Smooth muscle cell (in vitro differentiated cells): Measurements from ENCODE around the gene LCN15. TPM values are rescaled to one million over a fixed set of nuclear protein-coding genes. Genes with fewer than 3 reads are reported as not detected.

Experiments used
- DNase-seq: peaks from one replicate; lab custom pipeline; 2025; ENCODE audit not compliant: unreplicated experiment; lab: John Stamatoyannopoulos, UW
- H2AFZ ChIP-seq: fragments of 200-600 bp; sonication (generic); 2 replicates; pipeline ENCODE4 v1.6.0; 2016; ENCODE audit warnings: antibody characterized with exemption, low read depth, mild to moderate bottlenecking
- H3F3A ChIP-seq: fragments of 200-600 bp; sonication (generic); 2 replicates; pipeline ENCODE4 v1.6.0; 2017; ENCODE audit warnings: antibody characterized with exemption, low read depth
- H3K27ac ChIP-seq: fragments of 200-600 bp; sonication (generic); 2 replicates; pipeline ENCODE4 v1.5.1; 2016; ENCODE audit warnings: low read depth, mild to moderate bottlenecking
- H3K27me3 ChIP-seq: fragments of 200-600 bp; sonication (generic); 2 replicates; pipeline ENCODE4 v1.6.1; 2016; ENCODE audit warnings: low read depth, mild to moderate bottlenecking
- H3K36me3 ChIP-seq: fragments of 200-600 bp; sonication (generic); 2 replicates; pipeline ENCODE4 v1.5.1; 2016; ENCODE audit warnings: low read depth
- H3K4me1 ChIP-seq: fragments of 200-600 bp; sonication (generic); 2 replicates; pipeline ENCODE4 v1.5.1; 2016; ENCODE audit warnings: low read depth
- H3K4me2 ChIP-seq: fragments of 200-600 bp; sonication (generic); 2 replicates; pipeline ENCODE4 v1.6.0; 2016; ENCODE audit warnings: mild to moderate bottlenecking
- H3K4me3 ChIP-seq: fragments of 200-600 bp; sonication (generic); 2 replicates; pipeline ENCODE4 v1.5.1; 2016; ENCODE audit warnings: mild to moderate bottlenecking
- H3K79me2 ChIP-seq: fragments of 200-600 bp; sonication (generic); 2 replicates; pipeline ENCODE4 v1.6.0; 2016; ENCODE audit warnings: low read depth, mild to moderate bottlenecking
- H3K9ac ChIP-seq: fragments of 200-600 bp; sonication (generic); 2 replicates; pipeline ENCODE4 v1.6.0; 2016; ENCODE audit warnings: low read depth
- H3K9me3 ChIP-seq: fragments of 200-600 bp; sonication (generic); replicated peaks from 2 replicates; pipeline ENCODE4 v1.5.1; 2016; ENCODE audit warnings: low read depth
- H4K20me1 ChIP-seq: fragments of 200-600 bp; sonication (generic); 2 replicates; pipeline ENCODE4 v1.6.0; 2016; ENCODE audit warnings: low read depth
- CTCF ChIP-seq: fragments of 200-600 bp; sonication (generic); IDR thresholded peaks from 2 replicates; pipeline ENCODE4 v1.5.1; 2017; ENCODE audit warnings: borderline replicate concordance, mild to moderate bottlenecking, antibody characterized with exemption; ENCODE audit not compliant: insufficient read depth, poor library complexity, severe bottlenecking
- WGBS: methylation state at CpG from one replicate; pipeline ENCODE4 v1.1.7; 2016; ENCODE audit warnings: low lambda C conversion rate; 5-methylcytosine and 5-hydroxymethylcytosine counted together
- polyA plus RNA-seq: library from polyadenylated mRNA; unstranded; fragments of >200 nt; fragmentation: Nextera tagmentation; extraction: Ambion mirVana; gene quantifications from 2 replicates; pipeline ENCODE4 v1.2.1, GENCODE V29; 2016
- total RNA-seq: library from RNA; depleted of rRNA; stranded (reverse); fragments of >200 nt; gene quantifications from 2 replicates; pipeline ENCODE4 v1.2.3, GENCODE V29; 2014

LCN15 gene
- total and polyA plus RNA-seq, 2 experiments from 2014 or later: not detected

- Histone ChIP-seq H3F3A (no peaks in the 10 kb centered on the region), H2AFZ (no peak overlapping the region), H3K4me3 (no peak overlapping the region), H3K36me3 (no peaks in the 10 kb centered on the region), H3K79me2 (no peaks in the 10 kb centered on the region), H3K27ac (no peak overlapping the region), H3K9me3 (no peaks in the 10 kb centered on the region), H3K4me2 (no peak overlapping the region), H3K27me3 (no peaks in the 10 kb centered on the region), H3K4me1 (no peaks in the 10 kb centered on the region), H3K9ac (no peak overlapping the region), H4K20me1 (peaks cover 71% of the 10 kb centered on the region)
- 95% methylated on average over 17 of the region's 24 CpGs for WGBS
- TF ChIP-seq CTCF: no peak
- no peak for DNase-seq
Measured at GRCh38 chr9:136719195-136719880, 45.0 kb downstream of the LCN15 start.

- H3K9me3 ChIP-seq: no peaks in the 10 kb centered on the region
- H3K36me3 ChIP-seq: no peaks in the 10 kb centered on the region
- H3K79me2 ChIP-seq: no peaks in the 10 kb centered on the region
- no peak overlapping the region for H3K27ac ChIP-seq
- no peaks in the 10 kb centered on the region for H3K27me3 ChIP-seq
- H3K4me3 ChIP-seq: no peak overlapping the region
- H2AFZ ChIP-seq: no peak overlapping the region
- 95% methylated on average over 15 of the region's 20 CpGs for WGBS
- TF ChIP-seq CTCF: no peak
- H3K4me1 ChIP-seq: peaks cover 2% of the 10 kb centered on the region
- H4K20me1 ChIP-seq: peaks cover 64% of the 10 kb centered on the region
- H3K4me2 ChIP-seq: no peak overlapping the region
- no peak for DNase-seq
- no peak overlapping the region for H3K9ac ChIP-seq
- no peaks in the 10 kb centered on the region for H3F3A ChIP-seq
Measured at GRCh38 chr9:136718345-136719194, 45.7 kb downstream of the LCN15 start.

- Histone ChIP-seq H3K9ac (no peak overlapping the region), H3K4me1 (peaks cover 8% of the 10 kb centered on the region), H2AFZ (no peak overlapping the region), H3K36me3 (no peaks in the 10 kb centered on the region), H4K20me1 (peaks cover 52% of the 10 kb centered on the region), H3K9me3 (no peaks in the 10 kb centered on the region), H3K4me3 (no peak overlapping the region), H3F3A (no peaks in the 10 kb centered on the region), H3K27ac (no peak overlapping the region), H3K4me2 (no peak overlapping the region), H3K27me3 (no peaks in the 10 kb centered on the region), H3K79me2 (no peaks in the 10 kb centered on the region)
- no peak for TF ChIP-seq CTCF
- 96% methylated on average over 14 of the region's 16 CpGs for WGBS
- DNase-seq: no peak
Measured at GRCh38 chr9:136717399-136717798, 46.9 kb downstream of the LCN15 start.
